Prostate gland (tissue), 2 donors: ENCODE results near the gene LHX5. TPM values are rescaled to one million over a fixed set of nuclear protein-coding genes. Genes with fewer than 3 reads are reported as not detected.
A peak's percentile ranks its signal among the peaks of the same experiment; 100 is the strongest.

Source experiments
- DNase-seq: peaks from one replicate; pipeline ENCODE4 v3.0.0-alpha.2; 2019; ENCODE audit warnings: low spot score
- H3K27ac ChIP-seq, 2 donors: fragments of 200-600 bp; sonication (generic); 2 replicates each; pipeline ENCODE4 v1.5.1; 2017 to 2019
- H3K27me3 ChIP-seq: fragments of 200-600 bp; sonication (generic); replicated peaks from 2 replicates; pipeline ENCODE4 v1.5.1; 2019; ENCODE audit not compliant: insufficient read depth
- H3K36me3 ChIP-seq, 2 donors: fragments of 200-600 bp; sonication (generic); 1 replicate in 1 of 2; 2 replicates in 1 of 2; pipeline versions ENCODE4 v1.5.1 to v1.8.1; 2017 to 2019
- H3K4me1 ChIP-seq: fragments of 200-600 bp; sonication (generic); replicated peaks from 2 replicates; pipeline ENCODE4 v1.5.1; 2019
- H3K4me3 ChIP-seq, 2 donors: fragments of 200-600 bp; sonication (generic); 2 replicates each; pipeline ENCODE4 v1.5.1; 2017 to 2019
- H3K9me3 ChIP-seq: fragments of 200-600 bp; sonication (generic); 2 replicates; pipeline ENCODE4 v1.5.1; 2017
- POLR2A ChIP-seq: fragments of 450-650 bp; IDR thresholded peaks from one replicate; pipeline ENCODE4 v1.6.1; 2016; ENCODE audit warnings: antibody characterized with exemption, mild to moderate bottlenecking
- POLR2AphosphoS5 ChIP-seq: sonication (generic); formaldehyde crosslinking; IDR thresholded peaks from one replicate; pipeline ENCODE4 v1.6.1; 2017; ENCODE audit warnings: antibody characterized with exemption
- WGBS: methylation state at CpG from one replicate; pipeline ENCODE4 v1.1.5; 2018; 5-methylcytosine and 5-hydroxymethylcytosine counted together
- intact Hi-C: fragments of 100-400 bp; cut with DNase I; formaldehyde crosslinking; loops from one replicate; pipeline ENCODE4 v1.14.2; 2022
- total RNA-seq, 2 donors: library from RNA; depleted of rRNA; stranded (reverse); fragments of >200 nt; gene quantifications; one replicate each; pipeline ENCODE4 v1.1.0, GENCODE V29; 2016
- TF ChIP-seq, protein P1 (sequence below), 4 experiments: fragments of 200-600 bp in 2 of 4; fragments of 450-650 bp in 2 of 4; sonication (generic) in 2 of 4; IDR thresholded peaks; 1 replicate in 3 of 4; 2 replicates in 1 of 4; pipeline ENCODE4 v1.5.1; 2016 to 2019; ENCODE audit warnings: antibody characterized with exemption in 4 of 4, mild to moderate bottlenecking in 2 of 4, moderate library complexity in 2 of 4

Gene LHX5
- total RNA-seq, 2 donors from 2014 or later: not detected

DNA sequence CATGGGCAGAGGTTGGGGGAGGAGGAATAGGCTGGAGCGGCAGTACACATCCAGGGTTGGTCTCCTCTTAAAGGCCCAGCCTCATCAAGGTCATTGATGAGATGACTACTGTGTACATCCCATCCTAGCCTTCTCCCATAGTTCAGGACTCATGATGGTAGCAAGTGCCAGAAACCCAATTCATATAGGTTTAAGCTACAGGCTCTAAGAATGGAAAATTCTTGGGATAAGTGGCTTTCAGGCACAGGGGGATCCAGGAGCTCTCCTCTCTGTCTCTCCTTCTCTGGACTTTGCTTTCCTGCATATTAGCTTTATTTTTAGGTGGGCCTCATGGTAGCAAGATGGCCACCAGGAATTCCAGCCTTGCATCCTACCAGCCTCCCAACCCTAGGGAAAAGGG, 43.2 kb downstream of the LHX5 start:
- Histone ChIP-seq H3K4me1 (no peaks in the 10 kb centered on the region), H3K9me3 (no peaks in the 10 kb centered on the region), H3K27ac (no peak overlapping the region), H3K4me3 (no peak overlapping the region), H3K36me3 (no peaks in the 10 kb centered on the region), H3K27me3 (no peaks in the 10 kb centered on the region)
- TF ChIP-seq, protein P1, sequence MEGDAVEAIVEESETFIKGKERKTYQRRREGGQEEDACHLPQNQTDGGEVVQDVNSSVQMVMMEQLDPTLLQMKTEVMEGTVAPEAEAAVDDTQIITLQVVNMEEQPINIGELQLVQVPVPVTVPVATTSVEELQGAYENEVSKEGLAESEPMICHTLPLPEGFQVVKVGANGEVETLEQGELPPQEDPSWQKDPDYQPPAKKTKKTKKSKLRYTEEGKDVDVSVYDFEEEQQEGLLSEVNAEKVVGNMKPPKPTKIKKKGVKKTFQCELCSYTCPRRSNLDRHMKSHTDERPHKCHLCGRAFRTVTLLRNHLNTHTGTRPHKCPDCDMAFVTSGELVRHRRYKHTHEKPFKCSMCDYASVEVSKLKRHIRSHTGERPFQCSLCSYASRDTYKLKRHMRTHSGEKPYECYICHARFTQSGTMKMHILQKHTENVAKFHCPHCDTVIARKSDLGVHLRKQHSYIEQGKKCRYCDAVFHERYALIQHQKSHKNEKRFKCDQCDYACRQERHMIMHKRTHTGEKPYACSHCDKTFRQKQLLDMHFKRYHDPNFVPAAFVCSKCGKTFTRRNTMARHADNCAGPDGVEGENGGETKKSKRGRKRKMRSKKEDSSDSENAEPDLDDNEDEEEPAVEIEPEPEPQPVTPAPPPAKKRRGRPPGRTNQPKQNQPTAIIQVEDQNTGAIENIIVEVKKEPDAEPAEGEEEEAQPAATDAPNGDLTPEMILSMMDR (IDR thresholded peaks at IDR 0.05): no peak
- no peak for TF ChIP-seq POLR2AphosphoS5
- no peak for TF ChIP-seq POLR2A
- intact Hi-C loops: loop anchor here (10.0 kb wide), 2 partner anchors 114 to 234 kb away; no protein-coding TSS in a partner anchor
- no peak for DNase-seq
- WGBS: 65% methylated on average over 1 of the region's 1 CpG

DNA sequence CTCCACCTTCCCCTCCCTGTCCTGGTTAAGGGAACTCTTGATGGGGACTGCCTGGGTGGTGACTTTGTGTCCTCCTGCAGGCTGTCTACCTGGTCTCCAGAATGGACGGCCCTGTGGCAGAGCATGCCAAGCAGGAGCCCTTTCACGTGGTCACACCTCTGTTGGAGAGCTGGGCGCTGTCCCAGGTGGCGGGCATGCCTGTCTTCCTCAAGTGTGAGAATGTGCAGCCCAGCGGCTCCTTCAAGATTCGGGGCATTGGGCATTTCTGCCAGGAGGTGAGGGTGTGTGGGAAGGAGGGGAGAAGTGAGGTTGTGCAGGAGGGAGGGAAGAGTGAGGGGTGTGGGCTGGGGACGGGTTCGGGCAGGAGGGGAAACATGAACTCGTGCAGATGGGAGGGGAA, 43.8 kb downstream of the LHX5 start:
- no peaks in the 10 kb centered on the region for H3K27me3 ChIP-seq
- 61% methylated on average over 9 of the region's 9 CpGs for WGBS
- no peaks in the 10 kb centered on the region for H3K4me1 ChIP-seq
- no peak overlapping the region for H3K27ac ChIP-seq
- intact Hi-C loops: loop anchor here (10.0 kb wide), 2 partner anchors 113 to 233 kb away; no protein-coding TSS in a partner anchor
- no peak for DNase-seq
- no peak overlapping the region for H3K4me3 ChIP-seq
- TF ChIP-seq POLR2AphosphoS5 (no peak), POLR2A (no peak)
- TF ChIP-seq, protein P1 (IDR thresholded peaks at IDR 0.05): no peak
- H3K36me3 ChIP-seq: no peaks in the 10 kb centered on the region
- H3K9me3 ChIP-seq: no peaks in the 10 kb centered on the region

DNA sequence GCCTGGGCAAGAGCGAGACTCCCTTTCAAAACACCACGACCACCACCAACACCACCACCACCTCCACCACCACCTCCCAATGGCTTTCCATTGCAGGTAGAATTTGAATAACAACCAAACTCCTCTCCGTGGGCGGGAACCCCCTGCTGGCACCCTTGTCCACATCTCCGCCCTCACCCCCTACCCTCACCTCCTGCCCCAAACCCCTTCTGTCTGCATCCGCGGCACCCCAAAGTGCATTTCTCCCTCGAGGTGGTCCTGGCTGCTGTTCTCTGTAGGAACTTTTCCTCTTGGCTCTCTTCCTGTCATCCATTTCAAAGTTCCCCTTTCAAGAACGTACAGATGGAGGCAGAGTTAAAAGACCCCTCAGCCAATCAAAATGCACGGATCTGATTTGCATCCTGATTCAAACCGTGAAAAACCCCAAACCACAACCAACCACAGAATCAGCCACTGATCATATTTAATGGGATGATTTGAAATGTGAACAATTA, 45.7 kb downstream of the LHX5 start:
- no peaks in the 10 kb centered on the region for H3K27me3 ChIP-seq
- no peaks in the 10 kb centered on the region for H3K36me3 ChIP-seq
- no peak overlapping the region for H3K27ac ChIP-seq
- WGBS: 43% methylated on average over 11 of the region's 11 CpGs
- TF ChIP-seq POLR2A: no peak
- TF ChIP-seq POLR2AphosphoS5: no peak
- TF ChIP-seq, protein P1 (IDR thresholded peaks at IDR 0.05): no peak
- no peaks in the 10 kb centered on the region for H3K4me1 ChIP-seq
- intact Hi-C loops: loop anchor here (10.0 kb wide), 2 partner anchors 111 to 231 kb away; no protein-coding TSS in a partner anchor
- no peak overlapping the region for H3K4me3 ChIP-seq
- H3K9me3 ChIP-seq: no peaks in the 10 kb centered on the region
- DNase-seq: no peak

DNA sequence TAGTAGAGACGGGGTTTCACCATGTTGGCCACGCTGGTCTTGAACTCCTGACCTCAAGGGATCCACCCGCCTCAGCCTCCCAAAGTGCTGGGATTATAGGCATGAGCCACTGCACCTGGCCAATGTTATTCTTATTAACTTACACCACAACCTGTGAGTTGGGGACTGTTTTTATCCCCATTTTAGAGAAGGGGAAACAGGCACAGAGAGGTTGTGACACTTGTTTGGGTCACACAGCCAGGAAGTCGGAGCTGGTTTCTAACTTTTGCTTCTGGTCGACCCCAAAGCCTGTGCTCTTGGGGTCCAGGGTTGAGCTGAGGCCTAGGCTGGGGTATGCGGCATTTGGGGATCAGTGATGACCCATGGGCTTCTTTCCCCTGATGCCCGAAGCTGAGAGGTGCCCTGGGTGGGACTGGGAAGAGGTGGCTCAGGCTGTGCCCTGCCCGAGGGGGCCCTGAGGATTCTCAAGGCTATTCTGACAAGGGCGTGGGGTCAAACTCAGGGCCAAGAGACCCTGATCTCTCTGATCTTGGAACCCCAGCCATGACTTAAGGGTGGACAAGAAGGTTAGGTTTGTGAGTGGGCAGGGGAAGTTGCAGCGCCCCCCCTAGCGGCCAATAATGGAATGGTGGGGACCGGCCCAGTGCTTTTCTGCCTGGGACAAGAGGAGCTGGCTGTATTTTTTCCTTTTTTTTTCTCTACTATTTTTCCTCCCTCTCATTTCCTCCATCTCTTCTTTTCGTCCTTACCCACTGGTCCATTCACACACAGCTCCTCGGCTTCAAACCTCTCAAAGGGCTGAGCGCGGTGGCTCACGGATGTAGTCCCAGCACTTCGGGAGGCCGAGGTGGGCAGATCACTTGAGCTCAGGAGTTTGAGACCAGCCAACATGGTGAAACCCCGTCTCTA, 46.5 kb downstream of the LHX5 start:
- intact Hi-C loops: loop anchor here (10.0 kb wide), 2 partner anchors 110 to 230 kb away; no protein-coding TSS in a partner anchor
- TF ChIP-seq POLR2AphosphoS5: no peak
- TF ChIP-seq, protein P1 (IDR thresholded peaks at IDR 0.05): peak; percentile 54 to 77 (median 64)
- 69% methylated on average over 20 of the region's 20 CpGs for WGBS

More for the DNA sequence above, 46.5 kb downstream of the LHX5 start:
- no peaks in the 10 kb centered on the region for H3K27me3 ChIP-seq
- H3K36me3 ChIP-seq: no peaks in the 10 kb centered on the region
- no peaks in the 10 kb centered on the region for H3K4me1 ChIP-seq
- no peak overlapping the region for H3K4me3 ChIP-seq
- H3K9me3 ChIP-seq: no peaks in the 10 kb centered on the region
- H3K27ac ChIP-seq: no peak overlapping the region
- no peak for DNase-seq
